HG03558 (cell line): ENCODE data around the gene FAM135A.
"Not testable (repeated sequence)": the region's sequence is repeated elsewhere in the genome, so short reads cannot be mapped to it uniquely, and the experiment has no call there.

Source experiments
- ATAC-seq: cut with Tn5 transposase; IDR thresholded peaks from one replicate; pipeline ENCODE4 v1.9.1; 2021; ENCODE audit warnings: moderate number of reproducible peaks; ENCODE audit not compliant: unreplicated experiment; ENCODE audit errors: extremely low read depth

Gene FAM135A

DNA sequence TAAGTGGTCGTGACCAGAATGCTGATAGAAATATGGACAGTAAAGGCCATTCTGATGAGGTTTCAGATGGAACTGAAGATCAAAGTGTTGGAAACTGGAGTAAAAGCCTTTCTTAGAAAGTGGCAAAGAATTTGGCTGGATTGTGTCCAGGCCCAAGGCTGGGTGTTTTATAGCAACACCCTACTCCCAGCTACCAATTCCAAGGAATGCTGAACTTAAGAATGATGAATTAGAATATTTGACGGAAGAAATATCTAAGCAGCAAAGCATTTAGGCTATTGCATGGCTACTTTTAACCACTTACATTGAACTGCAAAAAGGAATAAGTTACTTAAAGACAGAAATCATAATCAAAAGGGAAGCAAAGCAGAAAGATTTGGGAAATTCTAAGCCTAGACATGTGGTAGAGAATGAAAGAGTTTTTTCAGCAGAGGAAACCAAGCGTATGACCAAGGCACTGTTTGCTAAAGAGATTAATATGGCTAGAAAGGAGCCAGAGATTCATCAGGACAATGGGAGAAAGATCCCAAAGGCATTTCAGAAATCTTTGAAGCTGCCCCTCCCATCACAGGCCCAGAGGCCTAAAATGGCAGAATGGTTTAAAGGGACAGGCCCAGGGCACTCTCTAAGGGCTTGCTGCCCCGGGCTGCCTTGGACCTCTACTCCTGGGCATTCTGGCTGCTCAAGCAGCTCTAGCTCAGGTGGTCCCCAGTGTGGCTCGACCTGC, 179.2 kb downstream of the FAM135A start:
- ATAC-seq, result no peak

DNA sequence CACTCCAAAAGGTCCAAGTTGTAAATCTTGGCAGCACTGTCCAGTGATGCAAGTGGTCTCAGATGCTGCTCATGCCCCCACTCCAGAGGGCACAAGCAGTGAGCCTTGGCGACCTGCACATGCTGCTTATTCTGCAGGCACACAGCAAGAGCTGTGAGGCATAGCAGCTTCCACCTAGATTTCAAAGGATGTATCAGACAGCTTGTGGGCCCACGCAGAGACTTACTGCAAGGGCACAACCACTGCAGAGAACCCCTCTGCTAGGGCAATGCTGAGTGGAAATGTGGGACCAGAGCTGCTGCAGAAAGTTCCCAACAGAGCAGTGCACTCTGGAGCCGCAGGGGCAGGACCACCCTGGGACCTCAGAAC, 179.8 kb downstream of the FAM135A start:
- ATAC-seq, result no peak

DNA sequence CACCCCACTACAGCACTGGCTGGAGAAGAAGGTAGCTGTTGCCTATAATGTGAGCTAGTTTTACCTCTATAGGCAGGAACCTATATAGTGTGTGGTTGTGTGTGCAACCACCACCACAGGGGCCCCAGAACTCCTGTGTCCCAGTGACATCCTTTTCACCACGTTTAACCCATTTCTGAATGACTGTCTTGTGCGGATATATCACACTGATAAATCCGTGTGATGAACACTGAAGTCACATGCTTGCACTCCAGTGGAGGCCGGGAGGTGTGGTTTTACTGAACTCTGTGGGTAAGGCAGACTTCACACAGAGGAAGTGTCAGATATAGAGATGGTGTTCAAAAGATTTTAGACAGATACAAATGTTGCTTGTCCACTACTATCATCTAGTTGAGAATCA, 185.9 kb downstream of the FAM135A start:
- no peak for ATAC-seq

DNA sequence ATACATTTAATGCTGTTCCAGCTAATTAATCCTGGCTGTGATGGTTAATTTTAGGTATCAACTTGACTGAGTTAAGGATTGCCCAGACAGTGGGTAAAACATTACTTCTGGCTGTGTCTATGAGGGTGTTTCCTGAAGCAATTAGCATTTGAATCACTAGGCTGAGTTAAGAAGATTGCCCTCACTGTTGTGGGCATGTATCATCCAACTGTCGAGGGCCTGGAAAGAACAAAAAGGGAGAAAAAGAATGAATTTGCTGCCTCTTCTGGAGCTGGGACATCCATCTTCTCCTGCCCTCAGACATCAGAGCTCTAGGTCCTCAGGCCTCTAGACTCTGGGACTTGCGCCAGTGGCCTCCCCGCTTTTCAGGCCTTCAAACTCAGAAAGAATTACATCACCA, 187.7 kb downstream of the FAM135A start:
- no peak for ATAC-seq

DNA sequence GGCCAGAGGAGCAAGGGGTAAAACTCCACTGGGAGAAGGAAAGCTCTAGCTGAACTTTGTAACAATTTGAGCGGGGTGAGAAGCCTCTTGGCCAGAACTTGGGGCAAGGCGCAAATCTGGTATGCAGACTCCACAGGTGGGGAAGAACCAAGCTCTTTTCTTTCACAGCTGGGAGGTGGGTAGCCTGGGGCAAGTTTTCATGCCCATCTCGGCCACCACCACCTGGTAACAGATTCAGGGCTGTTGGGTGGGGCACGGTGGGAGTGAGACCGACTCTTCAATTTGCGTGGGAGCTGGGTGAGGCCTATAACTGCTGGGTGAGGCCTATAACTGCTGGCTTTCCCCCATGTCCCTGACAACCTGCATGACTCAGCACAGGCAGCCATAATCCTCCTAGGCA, 190.9 kb downstream of the FAM135A start:
- ATAC-seq, result no peak

DNA sequence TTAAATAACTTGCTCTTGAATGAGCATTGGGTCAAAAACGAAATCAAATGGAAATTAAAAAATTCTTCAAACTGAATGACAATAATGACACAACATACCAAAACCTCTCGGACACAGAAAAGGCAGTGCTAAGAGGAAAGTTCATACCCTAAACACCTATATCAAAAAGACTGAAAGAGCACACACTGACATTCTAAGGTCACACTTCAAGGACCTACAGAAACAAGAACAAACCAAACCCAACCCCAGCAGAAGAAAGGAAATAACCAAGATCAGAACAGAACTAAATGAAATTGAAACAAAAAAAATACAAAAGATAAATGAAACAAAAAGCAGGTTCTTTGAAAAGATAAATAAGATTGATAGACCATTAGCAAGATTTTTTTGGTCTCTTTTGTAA, 194.1 kb downstream of the FAM135A start:
- ATAC-seq, result not testable (repeated sequence)

DNA sequence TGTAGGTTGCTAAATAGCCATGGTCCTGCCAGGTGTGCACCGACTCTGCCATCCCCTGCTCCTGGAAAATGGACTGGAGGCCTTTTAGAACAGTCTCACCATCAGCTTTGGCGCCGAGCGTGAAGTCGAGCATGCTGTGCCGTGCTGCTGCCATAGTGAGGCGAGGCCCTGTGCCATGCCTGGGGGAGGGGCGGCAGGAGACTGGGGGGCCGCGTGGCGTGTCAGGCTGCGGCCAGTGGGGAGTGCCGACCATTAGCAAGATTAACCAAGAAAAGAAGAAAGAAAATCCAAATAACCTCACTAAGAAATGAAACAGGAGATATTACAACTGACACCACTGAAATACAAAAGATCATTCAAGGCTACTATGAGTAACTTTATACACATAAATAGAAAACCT, 195.9 kb downstream of the FAM135A start:
- ATAC-seq, result not testable (repeated sequence)
